Activated CD4-positive, alpha-beta T cell treated with anti-CD3 and anti-CD28 coated beads, Interleukin-2, amount 50 U/mL, for 1 hour (primary cell): ENCODE measurements around the gene AGRN.
"Not testable (repeated sequence)": the region's sequence is repeated elsewhere in the genome, so short reads cannot be mapped to it uniquely, and the experiment has no call there.

Experiments
- DNase-seq: peaks from one replicate; pipeline ENCODE4 v3.0.0-alpha.2; 2020

The AGRN gene

GRCh38 chr1:1020000-1020404 lies at the start of gene AGRN:
TSS of gene AGRN (plus strand) at chr1:1020120. CDS start at chr1:1020173, 53 bp downstream.
- DNase-seq: no peak

GRCh38 chr1:970242-970972 lies 49.5 kb upstream of the AGRN start:
- no peak for DNase-seq

- no peak for DNase-seq
Observed at GRCh38 chr1:970973-971730, 48.8 kb upstream of the AGRN start.

GRCh38 chr1:971751-972506 lies 48.0 kb upstream of the AGRN start:
- no peak for DNase-seq

- DNase-seq: no peak
Observed at GRCh38 chr1:972726-973458, 47.0 kb upstream of the AGRN start.

- no peak for DNase-seq
Observed at GRCh38 chr1:973459-974292, 46.2 kb upstream of the AGRN start.

- no peak for DNase-seq
Observed at GRCh38 chr1:974293-974640, 45.7 kb upstream of the AGRN start.

GRCh38 chr1:974687-975328 lies 45.1 kb upstream of the AGRN start:
- DNase-seq: no peak

- no peak for DNase-seq
Observed at GRCh38 chr1:975365-975764, 44.6 kb upstream of the AGRN start.

- peak; percentile 53 for DNase-seq
Observed at GRCh38 chr1:975896-976683, 43.8 kb upstream of the AGRN start.

GRCh38 chr1:976791-977190 lies 43.1 kb upstream of the AGRN start:
- not testable (repeated sequence) for DNase-seq

- DNase-seq: no peak
Observed at GRCh38 chr1:978069-978834, 41.7 kb upstream of the AGRN start.

GRCh38 chr1:978835-979743 lies 40.8 kb upstream of the AGRN start:
- DNase-seq: no peak

GRCh38 chr1:979744-980072 lies 40.2 kb upstream of the AGRN start:
- no peak for DNase-seq

GRCh38 chr1:980137-980571 lies 39.8 kb upstream of the AGRN start:
- DNase-seq: no peak

- DNase-seq: no peak
Observed at GRCh38 chr1:980602-981395, 39.1 kb upstream of the AGRN start.

- no peak for DNase-seq
Observed at GRCh38 chr1:981491-981954, 38.4 kb upstream of the AGRN start.
